Urinary bladder (tissue), 4 donors: ENCODE results near the gene PDE7B. TPM values are rescaled to one million over a fixed set of nuclear protein-coding genes. Genes with fewer than 3 reads are reported as not detected.
A peak's percentile ranks its signal among the peaks of the same experiment; 100 is the strongest.
"Not testable (repeated sequence)": the region's sequence is repeated elsewhere in the genome, so short reads cannot be mapped to it uniquely, and the experiment has no call there.

Experiments
- DNase-seq: peaks from one replicate; pipeline ENCODE4 v3.0.0-alpha.2; 2015; ENCODE audit errors: extremely low spot score
- H3K27ac ChIP-seq: one replicate; pipeline ENCODE4 v1.5.1; 2013; ENCODE audit warnings: low read depth, mild to moderate bottlenecking, moderate library complexity
- H3K36me3 ChIP-seq: one replicate; pipeline ENCODE4 v1.6.1; 2013; ENCODE audit warnings: mild to moderate bottlenecking, moderate library complexity; ENCODE audit not compliant: insufficient read depth
- H3K4me1 ChIP-seq: one replicate; pipeline ENCODE4 v1.6.1; 2013; ENCODE audit warnings: mild to moderate bottlenecking, moderate library complexity; ENCODE audit not compliant: insufficient read depth
- H3K4me3 ChIP-seq: one replicate; pipeline ENCODE4 v1.5.1; 2013; ENCODE audit warnings: low read depth, low read length
- WGBS: extraction: QIAGEN DNeasy Blood & Tissue Kit; methylation state at CpG from one replicate; pipeline ENCODE4 v1.1.7; 2013; 5-methylcytosine and 5-hydroxymethylcytosine counted together
- polyA plus RNA-seq: library from polyadenylated mRNA; stranded (reverse); fragments of 200-250 nt; gene quantifications from one replicate; pipeline ENCODE4 v1.2.3, GENCODE V29; 2013
- total RNA-seq: library from RNA; depleted of rRNA; stranded (reverse); fragments of >200 nt; gene quantifications from one replicate; pipeline ENCODE4 v1.2.3, GENCODE V29; 2014
- donor health status: healthy with polysubstance abuse.
- donor health status: healthy.

The PDE7B gene
- total and polyA plus RNA-seq, 2 donors, result 9.3 to 34.2 TPM

- 52% methylated on average over 5 of the region's 5 CpGs for WGBS
- H3K27ac ChIP-seq, result no peak overlapping the region
- H3K36me3 ChIP-seq, result no peaks in the 10 kb centered on the region
These were observed 361.6 kb downstream of the PDE7B start for GRCh38 chr6:136213012-136213539.

GRCh38 chr6:136213853-136214252 is 362.4 kb downstream of the PDE7B start:
- H3K4me3 ChIP-seq, result no peak overlapping the region
- no peaks in the 10 kb centered on the region for H3K36me3 ChIP-seq
- DNase-seq, result no peak

More at GRCh38 chr6:136213012-136213539, 361.6 kb downstream of the PDE7B start:
- no peak for DNase-seq
- Histone ChIP-seq H3K4me3 (no peak overlapping the region), H3K4me1 (no peaks in the 10 kb centered on the region)

GRCh38 chr6:136216503-136217401 is 365.3 kb downstream of the PDE7B start:
- H3K27ac ChIP-seq, result no peak overlapping the region
- WGBS, result 86% methylated on average over 10 of the region's 10 CpGs
- no peak for DNase-seq
- H3K4me1 ChIP-seq, result no peaks in the 10 kb centered on the region
- no peaks in the 10 kb centered on the region for H3K36me3 ChIP-seq
- no peak overlapping the region for H3K4me3 ChIP-seq

More at GRCh38 chr6:136213853-136214252, 362.4 kb downstream of the PDE7B start:
- no peak overlapping the region for H3K27ac ChIP-seq
- H3K4me1 ChIP-seq, result no peaks in the 10 kb centered on the region

GRCh38 chr6:136224974-136225373 is 373.5 kb downstream of the PDE7B start:
- DNase-seq, H3K36me3 ChIP-seq, H3K27ac ChIP-seq, H3K4me3 ChIP-seq, H3K4me1 ChIP-seq: not testable (repeated sequence)
- WGBS, result 94% methylated on average over 4 of the region's 4 CpGs

GRCh38 chr6:136225496-136225895 is 374.0 kb downstream of the PDE7B start:
- no peak for DNase-seq
- H3K4me3 ChIP-seq, result no peak overlapping the region
- no peaks in the 10 kb centered on the region for H3K4me1 ChIP-seq
- WGBS, result 84% methylated on average over 5 of the region's 5 CpGs
- H3K27ac ChIP-seq, result no peak overlapping the region
- H3K36me3 ChIP-seq, result no peaks in the 10 kb centered on the region

GRCh38 chr6:136226027-136226673 is 374.6 kb downstream of the PDE7B start:
- 24% methylated on average over 12 of the region's 12 CpGs for WGBS
- no peaks in the 10 kb centered on the region for H3K36me3 ChIP-seq
- no peaks in the 10 kb centered on the region for H3K4me1 ChIP-seq
- DNase-seq, result no peak
- H3K4me3 ChIP-seq, result peak overlapping the region; percentile 15
- H3K27ac ChIP-seq, result no peak overlapping the region

- 83% methylated on average over 4 of the region's 4 CpGs for WGBS
- Histone ChIP-seq H3K4me1 (no peaks in the 10 kb centered on the region), H3K36me3 (no peaks in the 10 kb centered on the region), H3K27ac (no peak overlapping the region), H3K4me3 (no peak overlapping the region)
- DNase-seq, result no peak
These were observed 375.3 kb downstream of the PDE7B start for GRCh38 chr6:136226674-136227377.

- 69% methylated on average over 2 of the region's 2 CpGs for WGBS
- H3K4me1 ChIP-seq, result no peaks in the 10 kb centered on the region
- DNase-seq, result no peak
- H3K27ac ChIP-seq, result no peak overlapping the region
- H3K36me3 ChIP-seq, result no peaks in the 10 kb centered on the region
- H3K4me3 ChIP-seq, result no peak overlapping the region
These were observed 377.3 kb downstream of the PDE7B start for GRCh38 chr6:136228814-136229213.

- no peaks in the 10 kb centered on the region for H3K4me1 ChIP-seq
- WGBS, result 91% methylated on average over 2 of the region's 2 CpGs
- no peak overlapping the region for H3K4me3 ChIP-seq
- no peak for DNase-seq
- H3K27ac ChIP-seq, result no peak overlapping the region
- no peaks in the 10 kb centered on the region for H3K36me3 ChIP-seq
These were observed 378.8 kb downstream of the PDE7B start for GRCh38 chr6:136230219-136230853.

- WGBS, result 96% methylated on average over 1 of the region's 1 CpG
- no peak for DNase-seq
- Histone ChIP-seq H3K36me3 (no peaks in the 10 kb centered on the region), H3K4me3 (no peak overlapping the region), H3K4me1 (no peaks in the 10 kb centered on the region), H3K27ac (no peak overlapping the region)
These were observed 381.2 kb downstream of the PDE7B start for GRCh38 chr6:136232701-136233100.

GRCh38 chr6:136235233-136235564 is 383.7 kb downstream of the PDE7B start:
- H3K36me3 ChIP-seq, result no peaks in the 10 kb centered on the region
- H3K4me1 ChIP-seq, result no peaks in the 10 kb centered on the region
- H3K4me3 ChIP-seq, result no peak overlapping the region
- 81% methylated on average over 4 of the region's 4 CpGs for WGBS
- no peak overlapping the region for H3K27ac ChIP-seq
- DNase-seq, result no peak

- WGBS, result 66% methylated on average over 9 of the region's 9 CpGs
- no peak for DNase-seq
- Histone ChIP-seq H3K4me1 (no peaks in the 10 kb centered on the region), H3K4me3 (no peak overlapping the region), H3K27ac (no peak overlapping the region), H3K36me3 (no peaks in the 10 kb centered on the region)
These were observed 385.2 kb downstream of the PDE7B start for GRCh38 chr6:136236466-136237293.
